Small intestine (tissue), 7 donors: Measurements from ENCODE around the gene DNAJC5. TPM values are rescaled to one million over a fixed set of nuclear protein-coding genes. Genes with fewer than 3 reads are reported as not detected.

Experiments used
- DNase-seq, 2 donors: peaks; one replicate each; pipeline versions ENCODE4 v3.0.0 to v3.0.0-alpha.2; 2013
- FAIRE-seq: peaks from 2 replicates; lab custom pipeline; 2012; peaks lifted over from hg19 to GRCh38; lab: Jason Lieb, UNC
- H3K27ac ChIP-seq, 3 donors: one replicate each; pipeline ENCODE4 v1.5.1; 2013; ENCODE audit warnings: low read length in 2 of 3, mild to moderate bottlenecking in 2 of 3, control low read depth in 1 of 3, inconsistent platforms in 1 of 3, low read depth in 1 of 3, moderate library complexity in 1 of 3
- H3K27me3 ChIP-seq, 3 donors: one replicate each; pipeline ENCODE4 v1.6.1; 2013; ENCODE audit warnings: low read length in 3 of 3, inconsistent platforms in 1 of 3; ENCODE audit not compliant: control insufficient read depth in 3 of 3, insufficient read depth in 3 of 3
- H3K36me3 ChIP-seq, 3 donors: one replicate each; pipeline ENCODE4 v1.6.1; 2013; ENCODE audit warnings: low read length in 3 of 3, inconsistent platforms in 1 of 3, low read depth in 1 of 3, mild to moderate bottlenecking in 1 of 3, moderate library complexity in 1 of 3; ENCODE audit not compliant: control insufficient read depth in 3 of 3, insufficient read depth in 2 of 3
- H3K4me1 ChIP-seq, 3 donors: one replicate each; pipeline ENCODE4 v1.6.1; 2013; ENCODE audit warnings: low read length in 2 of 3, inconsistent platforms in 1 of 3, low read depth in 1 of 3, mild to moderate bottlenecking in 1 of 3, moderate library complexity in 1 of 3; ENCODE audit not compliant: control insufficient read depth in 3 of 3, insufficient read depth in 2 of 3
- H3K4me3 ChIP-seq, 3 donors: one replicate each; pipeline ENCODE4 v1.5.1; 2013; ENCODE audit warnings: low read length in 3 of 3, control low read depth in 1 of 3, inconsistent platforms in 1 of 3, low read depth in 1 of 3, mild to moderate bottlenecking in 1 of 3, moderate library complexity in 1 of 3
- H3K9me3 ChIP-seq, 2 donors: one replicate each; pipeline ENCODE4 v1.6.1; 2013; ENCODE audit warnings: low read depth in 1 of 2, low read length in 1 of 2; ENCODE audit not compliant: control insufficient read depth in 2 of 2, insufficient read depth in 1 of 2
- WGBS, 3 donors: extraction: QIAGEN DNeasy Blood & Tissue Kit; methylation state at CpG; one replicate each; pipeline ENCODE4 v1.1.7; 2013; 5-methylcytosine and 5-hydroxymethylcytosine counted together
- polyA plus RNA-seq, 4 donors: library from polyadenylated mRNA; stranded (reverse) in 3 of 4; unstranded in 1 of 4; fragments of 200-250 nt in 3 of 4; fragments of 120-200 nt in 1 of 4; gene quantifications; one replicate each; pipeline versions ENCODE4 v1.2.1 to v1.2.3, GENCODE V29; 2013
- donor health status: healthy with polysubstance abuse.
- donor health status: control.
- donor health status: control.
- donor health status: Bipolar disorder and iron deficiency.
- donor health status: healthy.

DNAJC5 gene
- polyA plus RNA-seq, 4 donors: 20.6 to 52.3 (median 40.3) TPM

- Histone ChIP-seq H3K27me3 (no peaks in the 10 kb centered on the region), H3K36me3 (peaks cover 0 to 56% (median 0%) of the 10 kb centered on the region in 3 donors), H3K27ac (peak overlapping the region in 2 of 3 donors; percentile 10 to 98), H3K9me3 (no peaks in the 10 kb centered on the region), H3K4me3 (peak overlapping the region in 1 of 3 donors; percentile 92), H3K4me1 (peaks cover 13 to 50% (median 23%) of the 10 kb centered on the region in 3 donors)
- WGBS, 3 donors: 57 to 66% (median 60%) methylated on average over 12 to 13 of the region's 13 CpGs
- FAIRE-seq (no peak), DNase-seq (no peak)
These were observed 59.0 kb downstream of the DNAJC5 start for GRCh38 chr20:63953764-63954429.

- Histone ChIP-seq H3K4me1 (peaks cover 8 to 38% (median 18%) of the 10 kb centered on the region in 3 donors), H3K9me3 (no peaks in the 10 kb centered on the region), H3K27me3 (no peaks in the 10 kb centered on the region), H3K4me3 (peak overlapping the region; percentile 59 to 92 (median 91)), H3K27ac (peak overlapping the region; percentile 82 to 98 (median 84)), H3K36me3 (peaks cover 0 to 54% (median 0%) of the 10 kb centered on the region in 3 donors)
- 1 to 4% (median 2%) methylated on average over 16 to 31 of the region's 31 CpGs for whole genome bisulfite sequencing, 3 donors
- DNase-seq: peak in 1 of 2 donors; percentile 56
- no peak for FAIRE-seq
These were observed 60.4 kb downstream of the DNAJC5 start for GRCh38 chr20:63955281-63955826.

- peaks cover 0 to 49% (median 0%) of the 10 kb centered on the region in 3 donors for H3K36me3 ChIP-seq
- no peaks in the 10 kb centered on the region for H3K9me3 ChIP-seq
- peak within 1 kb of the TSS; percentile 59 to 92 (median 91) for H3K4me3 ChIP-seq
- FAIRE-seq (no peak), DNase-seq (peak; percentile 87 to 96)
- no peaks in the 10 kb centered on the region for H3K27me3 ChIP-seq
- peak within 1 kb of the TSS; percentile 85 to 98 (median 93) for H3K27ac ChIP-seq
- 0 to 1% (median 0%) methylated on average over 75 to 105 of the region's 105 CpGs for WGBS, 3 donors
- H3K4me1 ChIP-seq: peaks cover 5 to 36% (median 13%) of the 10 kb centered on the region in 3 donors
These were observed 61.1 kb downstream of the DNAJC5 start, which contains the start of gene UCKL1 for GRCh38 chr20:63955827-63956663. Gene UCKL1 (minus strand): TSS chr20:63956416. CDS start chr20:63956372, 44 bp downstream.

- peak overlapping the region; percentile 85 to 93 (median 93) for H3K27ac ChIP-seq
- WGBS, 3 donors: 1 to 2% (median 1%) methylated on average over 15 of the region's 15 CpGs
These were observed 61.7 kb downstream of the DNAJC5 start for GRCh38 chr20:63956664-63957003.

GRCh38 chr20:63957004-63957689 is 62.2 kb downstream of the DNAJC5 start:
- Histone ChIP-seq H3K9me3 (no peaks in the 10 kb centered on the region), H3K27me3 (no peaks in the 10 kb centered on the region), H3K27ac (peak overlapping the region; percentile 85 to 93 (median 93)), H3K36me3 (peaks cover 0 to 50% (median 0%) of the 10 kb centered on the region in 3 donors), H3K4me1 (peaks cover 3 to 29% (median 9%) of the 10 kb centered on the region in 3 donors), H3K4me3 (peak overlapping the region in 2 of 3 donors; percentile 49 to 69)
- WGBS, 3 donors: 1 to 3% (median 2%) methylated on average over 25 to 28 of the region's 28 CpGs
- FAIRE-seq: no peak
- DNase-seq: peak; percentile 82 to 91

More at GRCh38 chr20:63956664-63957003, 61.7 kb downstream of the DNAJC5 start:
- no peak for FAIRE-seq
- peaks cover 3 to 31% (median 11%) of the 10 kb centered on the region in 3 donors for H3K4me1 ChIP-seq
- H3K36me3 ChIP-seq: peaks cover 0 to 50% (median 0%) of the 10 kb centered on the region in 3 donors
- peak overlapping the region in 2 of 3 donors; percentile 49 to 69 for H3K4me3 ChIP-seq
- no peaks in the 10 kb centered on the region for H3K9me3 ChIP-seq
- DNase-seq: no peak
- no peaks in the 10 kb centered on the region for H3K27me3 ChIP-seq

GRCh38 chr20:63957690-63958441 is 62.9 kb downstream of the DNAJC5 start:
- Histone ChIP-seq H3K27ac (peak overlapping the region; percentile 85 to 93 (median 93)), H3K4me3 (peak overlapping the region in 2 of 3 donors; percentile 49 to 69), H3K9me3 (no peaks in the 10 kb centered on the region), H3K27me3 (no peaks in the 10 kb centered on the region), H3K4me1 (peaks cover 3 to 29% (median 5%) of the 10 kb centered on the region in 3 donors), H3K36me3 (peaks cover 0 to 50% (median 0%) of the 10 kb centered on the region in 3 donors)
- WGBS, 3 donors: 24 to 41% (median 35%) methylated on average over 13 of the region's 13 CpGs
- no peak for FAIRE-seq
- peak; percentile 87 to 92 for DNase-seq

GRCh38 chr20:63958471-63958870 is 63.5 kb downstream of the DNAJC5 start:
- Histone ChIP-seq H3K36me3 (peaks cover 0 to 56% (median 0%) of the 10 kb centered on the region in 3 donors), H3K27me3 (no peaks in the 10 kb centered on the region), H3K9me3 (peaks cover 0 to 2% of the 10 kb centered on the region in 2 donors), H3K4me1 (peaks cover 3 to 29% (median 5%) of the 10 kb centered on the region in 3 donors), H3K4me3 (no peak overlapping the region), H3K27ac (peak overlapping the region in 1 of 3 donors; percentile 75)
- FAIRE-seq (no peak), DNase-seq (no peak)
- 65 to 72% (median 70%) methylated on average over 4 of the region's 4 CpGs for WGBS, 3 donors
